GM18951 (cell line): ENCODE data around the gene MAF.

Experiments used
- POLR2A ChIP-seq: IDR thresholded peaks from 4 replicates; pipeline ENCODE4 v1.6.1; 2011; ENCODE audit warnings: mild to moderate bottlenecking; ENCODE audit not compliant: insufficient read length, insufficient read depth; ENCODE audit errors: extremely low read depth
- in situ Hi-C: fragments of 300-500 bp; cut with MboI; formaldehyde crosslinking; loops from one replicate; pipeline ENCODE4 v1.12.0; 2022; ENCODE audit warnings: low sequenced_read_pairs, mixed read lengths, inconsistent platforms; ENCODE audit not compliant: unreplicated experiment

MAF gene

GRCh38 chr16:79600638-79601091, at the start of gene MAF:
Gene MAF (minus strand): TSS chr16:79600737. CDS start chr16:79599902, 835 bp downstream.
- in situ Hi-C loops, result no loop called here
- TF ChIP-seq POLR2A, result no peak

GRCh38 chr16:79648826-79649225, 48.3 kb upstream of the MAF start:
- TF ChIP-seq POLR2A, result no peak
- in situ Hi-C loops, result no loop called here

- in situ Hi-C loops, result no loop called here
- TF ChIP-seq POLR2A, result no peak
Measured at GRCh38 chr16:79647586-79647985, 47.0 kb upstream of the MAF start.

- in situ Hi-C loops, result no loop called here
- no peak for TF ChIP-seq POLR2A
Measured at GRCh38 chr16:79645701-79646100, 45.2 kb upstream of the MAF start.

- in situ Hi-C loops, result no loop called here
- no peak for TF ChIP-seq POLR2A
Measured at GRCh38 chr16:79644971-79645667, 44.6 kb upstream of the MAF start.

GRCh38 chr16:79642652-79643051, 42.1 kb upstream of the MAF start:
- no peak for TF ChIP-seq POLR2A
- in situ Hi-C loops, result no loop called here

GRCh38 chr16:79640513-79641360, 40.2 kb upstream of the MAF start:
- in situ Hi-C loops, result no loop called here
- TF ChIP-seq POLR2A, result no peak

- no peak for TF ChIP-seq POLR2A
- in situ Hi-C loops, result no loop called here
Measured at GRCh38 chr16:79639576-79640311, 39.2 kb upstream of the MAF start.

- in situ Hi-C loops, result no loop called here
- TF ChIP-seq POLR2A, result no peak
Measured at GRCh38 chr16:79638386-79638785, 37.8 kb upstream of the MAF start.

- in situ Hi-C loops, result no loop called here
- TF ChIP-seq POLR2A, result no peak
Measured at GRCh38 chr16:79635488-79635887, 35.0 kb upstream of the MAF start.

- in situ Hi-C loops, result no loop called here
- no peak for TF ChIP-seq POLR2A
Measured at GRCh38 chr16:79634298-79634697, 33.8 kb upstream of the MAF start.

- in situ Hi-C loops, result no loop called here
Measured at GRCh38 chr16:79632289-79632688, 31.8 kb upstream of the MAF start.

GRCh38 chr16:79628988-79629387, 28.5 kb upstream of the MAF start:
- TF ChIP-seq POLR2A, result no peak
- in situ Hi-C loops, result no loop called here

More at GRCh38 chr16:79632289-79632688, 31.8 kb upstream of the MAF start:
- TF ChIP-seq POLR2A, result no peak
